ENCODE data around the gene TTC7B. TPM values are rescaled to one million over a fixed set of nuclear protein-coding genes. Genes with fewer than 3 reads are reported as not detected.

Gene TTC7B
- total and polyA plus RNA-seq, 9 of the 15 experiments (the other 6 are each of a cell fraction or from before 2014, with no cell fraction given), result 2.2 to 77.2 (median 36.7) TPM

- WGBS (ENCODE audit: insufficient coverage, low coverage, missing lambda C conversion rate), result 0% methylated on average over 1 of the region's 2 CpGs
- BruUV-seq (replicated peaks), result no TSS peak
- Histone ChIP-seq H3K4me2 (ENCODE audit: insufficient read depth, low read length) (no peak overlapping the region), H3K9me3 (replicated peaks; ENCODE audit: control insufficient read depth, insufficient read depth, low read depth, low read length) (no peaks in the 10 kb centered on the region), H3K9ac (ENCODE audit: insufficient read depth in 1 of 2, low read depth in 2 of 2, low read length in 2 of 2) (no peak overlapping the region), H3K79me2 (ENCODE audit: control insufficient read depth, insufficient read depth, low read length) (no peaks in the 10 kb centered on the region), H3K9me1 (ENCODE audit: control insufficient read depth, insufficient read depth, low read length) (no peaks in the 10 kb centered on the region), H3K27me3 (ENCODE audit: control insufficient read depth in 2 of 2, insufficient read depth in 2 of 2, low read length in 2 of 2) (no peaks in the 10 kb centered on the region), H3K27ac (ENCODE audit: extremely low read depth, low read depth, low read length) (no peak overlapping the region), H3K4me3 (no peak overlapping the region), H2AFZ (ENCODE audit: low read depth, low read length) (no peak overlapping the region), H3K4me1 (replicated peaks in 1 of 2; ENCODE audit: control insufficient read depth in 2 of 2, insufficient read depth in 2 of 2, low read length in 2 of 2) (peaks cover 3 to 8% of the 10 kb centered on the region in 2 experiments; a peak in 4 of 5 replicates), H4K20me1 (replicated peaks; ENCODE audit: control insufficient read depth, insufficient read depth, low read length) (0 out of 2 replicates have a peak, but pooled peaks cover 2% of the 10 kb centered on the region), H3K36me3 (ENCODE audit: control insufficient read depth, insufficient read depth, low read length) (no peaks in the 10 kb centered on the region)
- POLR2A ChIA-PET, result no interaction called here
- DNase-seq (ENCODE audit: extremely low read depth in 1 of 4, low spot score in 3 of 4), result no peak
- CTCF ChIA-PET (ENCODE audit: low intra/inter-chr PET ratio), result no interaction called here
- in situ Hi-C loops (cut with MboI) (no loop called here), intact Hi-C loops (cut with micrococcal nuclease) (no loop called here)
- TF ChIP-seq ETV1 (tag; conservative IDR thresholded peaks at IDR 0.05; ENCODE audit: low read depth), result no peak
- TF ChIP-seq MBD1 (CRISPR knock-in tag; IDR thresholded peaks at IDR 0.05), result no peak
- TF ChIP-seq ATF2 (CRISPR knock-in tag; IDR thresholded peaks at IDR 0.05), result no peak
- TF ChIP-seq MTF1 (CRISPR knock-in tag; IDR thresholded peaks at IDR 0.05; ENCODE audit: borderline replicate concordance), result no peak
- TF ChIP-seq ZBTB8A (IDR thresholded peaks at IDR 0.05; ENCODE audit: partially characterized antibody), result no peak
- no peak for TF ChIP-seq PRPF4 (IDR thresholded peaks at IDR 0.05; ENCODE audit: insufficient read depth, low read depth, low read length, poor library complexity, severe bottlenecking)
- no peak for TF ChIP-seq ARID4B (CRISPR knock-in tag; IDR thresholded peaks at IDR 0.05)
- no peak for TF ChIP-seq MED1 (CRISPR knock-in tag; IDR thresholded peaks at IDR 0.05; ENCODE audit: borderline replicate concordance)
- TF ChIP-seq COPS2 (conservative IDR thresholded peaks at IDR 0.05), result no peak
- no peak for TF ChIP-seq CREB3 (tag; conservative IDR thresholded peaks at IDR 0.05; ENCODE audit: low read depth)
- TF ChIP-seq FOS (IDR thresholded peaks at IDR 0.05; ENCODE audit: extremely low read depth, insufficient read length), result no peak
- FAIRE-seq, result no peak
- ATAC-seq, result no peak
Observed at GRCh38 chr14:90496379-90496778, 319.9 kb downstream of the TTC7B start.

All from K562 (cell line).